Measurements from ENCODE around the gene PIEZO1.

GRCh38 chr16:88730632-88731607 is 54.1 kb downstream of the PIEZO1 start:
- no peak for TF ChIP-seq CTCF (conservative IDR thresholded peaks at IDR 0.05 in 1 of 2, IDR thresholded peaks at IDR 0.05 in 1 of 2; ENCODE audit: low read depth in 1 of 2, low read length in 2 of 2)
- no peak for TF ChIP-seq EZH2 (IDR thresholded peaks at IDR 0.05; ENCODE audit: low read length, missing control alignments)

All from fibroblast of lung (primary cell).